ENCODE results near the gene ZNF497.

DNA sequence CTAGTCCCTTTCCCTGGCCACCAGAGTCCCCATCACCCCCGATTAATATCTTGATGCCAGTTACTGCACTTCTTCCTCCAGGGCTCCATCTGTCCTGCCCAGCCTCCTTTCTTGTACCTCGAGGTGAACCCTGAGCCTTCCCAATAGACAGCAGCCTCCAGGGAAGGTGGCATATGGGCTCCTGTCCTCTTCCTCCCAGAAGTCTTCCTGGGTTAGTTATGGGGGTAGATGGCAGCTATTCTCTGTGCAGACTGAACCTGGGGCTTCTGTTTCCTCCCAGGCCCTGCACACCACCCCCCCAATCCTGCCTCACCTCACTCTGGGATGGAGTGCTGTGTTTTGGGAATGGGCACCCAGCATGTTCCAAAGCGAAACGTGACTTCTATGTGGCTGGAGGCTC, 35.5 kb upstream of the ZNF497 start:
- TF ChIP-seq, protein P1, sequence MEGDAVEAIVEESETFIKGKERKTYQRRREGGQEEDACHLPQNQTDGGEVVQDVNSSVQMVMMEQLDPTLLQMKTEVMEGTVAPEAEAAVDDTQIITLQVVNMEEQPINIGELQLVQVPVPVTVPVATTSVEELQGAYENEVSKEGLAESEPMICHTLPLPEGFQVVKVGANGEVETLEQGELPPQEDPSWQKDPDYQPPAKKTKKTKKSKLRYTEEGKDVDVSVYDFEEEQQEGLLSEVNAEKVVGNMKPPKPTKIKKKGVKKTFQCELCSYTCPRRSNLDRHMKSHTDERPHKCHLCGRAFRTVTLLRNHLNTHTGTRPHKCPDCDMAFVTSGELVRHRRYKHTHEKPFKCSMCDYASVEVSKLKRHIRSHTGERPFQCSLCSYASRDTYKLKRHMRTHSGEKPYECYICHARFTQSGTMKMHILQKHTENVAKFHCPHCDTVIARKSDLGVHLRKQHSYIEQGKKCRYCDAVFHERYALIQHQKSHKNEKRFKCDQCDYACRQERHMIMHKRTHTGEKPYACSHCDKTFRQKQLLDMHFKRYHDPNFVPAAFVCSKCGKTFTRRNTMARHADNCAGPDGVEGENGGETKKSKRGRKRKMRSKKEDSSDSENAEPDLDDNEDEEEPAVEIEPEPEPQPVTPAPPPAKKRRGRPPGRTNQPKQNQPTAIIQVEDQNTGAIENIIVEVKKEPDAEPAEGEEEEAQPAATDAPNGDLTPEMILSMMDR (IDR thresholded peaks at IDR 0.05), result no peak
- no peak for TF ChIP-seq POLR2A (IDR thresholded peaks at IDR 0.05)

Data from lower leg skin (tissue), 3 donors.